Fibroblast of lung (primary cell): ENCODE measurements around the gene NRIP1.

ENCODE experiments used
- EZH2 ChIP-seq: IDR thresholded peaks from 2 replicates; pipeline ENCODE4 v1.5.1; 2012; ENCODE audit warnings: low read length, control low read depth, mild to moderate bottlenecking; ENCODE audit errors: missing control alignments
- TF ChIP-seq, protein P1 (sequence below), 2 donors: IDR thresholded peaks in 1 of 2; conservative IDR thresholded peaks in 1 of 2; 1 replicate in 1 of 2; 2 replicates in 1 of 2; pipeline ENCODE4 v1.5.1; 2011 to 2012; ENCODE audit warnings: low read length in 2 of 2, control low read depth in 1 of 2, inconsistent platforms in 1 of 2, low read depth in 1 of 2, mild to moderate bottlenecking in 1 of 2

GRCh38 chr21:15077529-15078145 lies 12.8 kb upstream of the NRIP1 start:
- TF ChIP-seq EZH2 = no peak
- TF ChIP-seq, protein P1, sequence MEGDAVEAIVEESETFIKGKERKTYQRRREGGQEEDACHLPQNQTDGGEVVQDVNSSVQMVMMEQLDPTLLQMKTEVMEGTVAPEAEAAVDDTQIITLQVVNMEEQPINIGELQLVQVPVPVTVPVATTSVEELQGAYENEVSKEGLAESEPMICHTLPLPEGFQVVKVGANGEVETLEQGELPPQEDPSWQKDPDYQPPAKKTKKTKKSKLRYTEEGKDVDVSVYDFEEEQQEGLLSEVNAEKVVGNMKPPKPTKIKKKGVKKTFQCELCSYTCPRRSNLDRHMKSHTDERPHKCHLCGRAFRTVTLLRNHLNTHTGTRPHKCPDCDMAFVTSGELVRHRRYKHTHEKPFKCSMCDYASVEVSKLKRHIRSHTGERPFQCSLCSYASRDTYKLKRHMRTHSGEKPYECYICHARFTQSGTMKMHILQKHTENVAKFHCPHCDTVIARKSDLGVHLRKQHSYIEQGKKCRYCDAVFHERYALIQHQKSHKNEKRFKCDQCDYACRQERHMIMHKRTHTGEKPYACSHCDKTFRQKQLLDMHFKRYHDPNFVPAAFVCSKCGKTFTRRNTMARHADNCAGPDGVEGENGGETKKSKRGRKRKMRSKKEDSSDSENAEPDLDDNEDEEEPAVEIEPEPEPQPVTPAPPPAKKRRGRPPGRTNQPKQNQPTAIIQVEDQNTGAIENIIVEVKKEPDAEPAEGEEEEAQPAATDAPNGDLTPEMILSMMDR (conservative IDR thresholded peaks at IDR 0.05 in 1 of 2, IDR thresholded peaks at IDR 0.05 in 1 of 2; ENCODE audit: low read depth in 1 of 2, low read length in 2 of 2) = no peak
